Kidney epithelial cell (primary cell): ENCODE measurements around the gene SND1. TPM values are rescaled to one million over a fixed set of nuclear protein-coding genes. Genes with fewer than 3 reads are reported as not detected.

Experiments
- DNase-seq: peaks from one replicate; pipeline ENCODE4 v3.0.0-alpha.2; 2010; ENCODE audit warnings: low read depth
- H3K27me3 ChIP-seq: 2 replicates; pipeline ENCODE4 v1.6.0; 2011; ENCODE audit warnings: low read length; ENCODE audit not compliant: control insufficient read depth, insufficient read depth
- H3K36me3 ChIP-seq: 2 replicates; pipeline ENCODE4 v1.5.1; 2011; ENCODE audit warnings: low read length; ENCODE audit not compliant: control insufficient read depth, insufficient read depth
- H3K4me3 ChIP-seq: 2 replicates; pipeline ENCODE4 v1.5.1; 2011; ENCODE audit warnings: low read depth, mild to moderate bottlenecking, control low read depth, low read length
- total RNA-seq: library from RNA; depleted of rRNA; stranded (reverse); fragments of >200 nt; gene quantifications from 2 replicates; pipeline ENCODE4 v1.2.3, GENCODE V29; 2015
- TF ChIP-seq, protein P1 (sequence below): IDR thresholded peaks from 2 replicates; pipeline ENCODE4 v1.5.1; 2011; ENCODE audit warnings: mild to moderate bottlenecking, moderate library complexity, low read length, control low read depth, inconsistent platforms; ENCODE audit not compliant: insufficient read depth, poor library complexity, severe bottlenecking

The SND1 gene
- total RNA-seq, 1 donor from 2014 or later, result 257 TPM

DNA sequence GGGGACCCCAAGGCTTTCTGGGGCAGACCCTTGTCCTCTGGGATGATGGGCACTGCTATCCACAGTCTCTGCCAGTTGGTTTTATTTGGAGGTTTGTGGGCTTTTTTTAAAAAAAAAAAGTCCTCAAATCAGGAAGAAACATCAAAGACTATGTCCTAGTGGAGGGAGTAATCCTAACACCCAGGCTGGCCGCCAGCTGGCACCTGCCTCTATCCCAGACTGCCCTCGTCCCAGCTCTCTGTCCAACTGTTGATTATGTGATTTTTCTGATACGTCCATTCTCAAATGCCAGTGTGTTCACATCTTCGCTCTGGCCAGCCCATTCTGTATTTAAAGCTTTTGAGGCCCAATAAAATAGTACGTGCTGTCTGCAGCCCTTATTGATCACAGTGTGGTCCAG, 440.2 kb downstream of the SND1 start:
- Histone ChIP-seq H3K36me3 (peaks cover 4% of the 10 kb centered on the region), H3K27me3 (no peaks in the 10 kb centered on the region), H3K4me3 (no peak overlapping the region)
- TF ChIP-seq, protein P1, sequence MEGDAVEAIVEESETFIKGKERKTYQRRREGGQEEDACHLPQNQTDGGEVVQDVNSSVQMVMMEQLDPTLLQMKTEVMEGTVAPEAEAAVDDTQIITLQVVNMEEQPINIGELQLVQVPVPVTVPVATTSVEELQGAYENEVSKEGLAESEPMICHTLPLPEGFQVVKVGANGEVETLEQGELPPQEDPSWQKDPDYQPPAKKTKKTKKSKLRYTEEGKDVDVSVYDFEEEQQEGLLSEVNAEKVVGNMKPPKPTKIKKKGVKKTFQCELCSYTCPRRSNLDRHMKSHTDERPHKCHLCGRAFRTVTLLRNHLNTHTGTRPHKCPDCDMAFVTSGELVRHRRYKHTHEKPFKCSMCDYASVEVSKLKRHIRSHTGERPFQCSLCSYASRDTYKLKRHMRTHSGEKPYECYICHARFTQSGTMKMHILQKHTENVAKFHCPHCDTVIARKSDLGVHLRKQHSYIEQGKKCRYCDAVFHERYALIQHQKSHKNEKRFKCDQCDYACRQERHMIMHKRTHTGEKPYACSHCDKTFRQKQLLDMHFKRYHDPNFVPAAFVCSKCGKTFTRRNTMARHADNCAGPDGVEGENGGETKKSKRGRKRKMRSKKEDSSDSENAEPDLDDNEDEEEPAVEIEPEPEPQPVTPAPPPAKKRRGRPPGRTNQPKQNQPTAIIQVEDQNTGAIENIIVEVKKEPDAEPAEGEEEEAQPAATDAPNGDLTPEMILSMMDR, result no peak
- no peak for DNase-seq

DNA sequence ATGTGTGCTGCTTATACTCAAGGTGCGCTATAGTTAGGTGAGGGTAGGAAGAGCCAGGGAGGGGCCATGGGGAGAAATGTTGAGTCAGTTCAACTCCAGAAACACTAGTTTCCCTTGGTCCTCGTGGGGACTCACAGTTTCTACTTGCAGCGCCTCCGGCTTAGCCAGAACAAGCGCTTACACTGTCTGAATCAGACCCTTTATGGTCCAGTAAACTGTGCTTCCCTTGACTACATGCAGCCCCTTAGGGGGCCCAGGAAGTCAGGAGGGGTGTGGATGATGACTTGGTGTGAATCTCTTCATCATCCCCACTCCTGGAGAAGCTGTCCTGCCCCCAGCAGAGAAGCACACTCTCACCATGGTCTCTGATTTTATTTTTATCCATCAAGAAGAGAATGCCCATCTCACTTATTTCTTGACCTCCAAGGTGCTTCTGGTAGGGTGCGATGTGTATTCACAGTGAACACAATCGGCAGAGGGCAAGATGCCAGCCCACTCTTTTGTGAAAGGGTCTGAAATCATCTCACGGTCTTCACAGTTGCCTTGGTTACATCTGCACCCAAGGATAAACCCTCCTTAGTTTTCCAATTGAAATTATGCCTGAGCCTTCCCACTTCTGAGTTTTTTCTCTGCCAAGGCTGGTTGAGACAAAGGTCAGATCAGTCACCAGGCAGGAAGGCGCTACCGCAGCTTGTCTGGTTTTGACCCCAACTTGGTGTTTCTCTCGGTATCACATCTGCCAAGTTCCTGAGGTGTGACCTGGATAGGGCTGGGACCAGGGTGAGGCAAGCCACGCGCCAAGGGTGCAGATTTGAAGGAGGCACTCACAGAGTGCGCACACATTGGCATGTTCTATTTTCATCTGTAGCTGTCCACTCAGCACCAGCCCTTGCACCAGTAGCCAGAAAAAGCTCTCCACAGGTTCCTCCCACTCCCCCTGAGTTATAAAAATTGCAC, 441.9 kb downstream of the SND1 start:
- Histone ChIP-seq H3K4me3 (no peak overlapping the region), H3K27me3 (no peaks in the 10 kb centered on the region), H3K36me3 (peaks cover 4% of the 10 kb centered on the region)
- DNase-seq, result no peak
- TF ChIP-seq, protein P1, result no peak

DNA sequence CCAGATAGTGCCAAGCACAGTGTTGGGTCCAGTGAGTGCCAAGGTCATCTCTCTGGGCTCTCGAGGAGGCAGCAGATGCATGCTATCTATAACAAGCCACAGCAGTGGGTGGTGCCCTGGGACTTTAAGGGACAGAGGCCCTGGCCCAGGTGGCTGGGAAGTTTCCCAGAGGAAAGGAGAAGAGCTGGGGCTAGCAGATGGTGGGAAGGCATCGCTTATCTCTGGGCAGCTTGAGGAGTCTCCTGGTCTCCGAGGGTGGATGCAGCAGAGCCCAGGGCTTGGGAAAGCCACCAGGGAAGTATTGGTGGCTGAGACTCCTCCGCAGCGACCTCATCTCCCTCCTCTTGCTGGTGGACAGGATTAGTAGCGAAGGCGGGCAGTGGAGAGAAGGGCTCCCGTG, 442.7 kb downstream of the SND1 start:
- DNase-seq, result no peak
- H3K4me3 ChIP-seq, result no peak overlapping the region
- no peaks in the 10 kb centered on the region for H3K27me3 ChIP-seq
- peaks cover 4% of the 10 kb centered on the region for H3K36me3 ChIP-seq
- TF ChIP-seq, protein P1, result no peak

DNA sequence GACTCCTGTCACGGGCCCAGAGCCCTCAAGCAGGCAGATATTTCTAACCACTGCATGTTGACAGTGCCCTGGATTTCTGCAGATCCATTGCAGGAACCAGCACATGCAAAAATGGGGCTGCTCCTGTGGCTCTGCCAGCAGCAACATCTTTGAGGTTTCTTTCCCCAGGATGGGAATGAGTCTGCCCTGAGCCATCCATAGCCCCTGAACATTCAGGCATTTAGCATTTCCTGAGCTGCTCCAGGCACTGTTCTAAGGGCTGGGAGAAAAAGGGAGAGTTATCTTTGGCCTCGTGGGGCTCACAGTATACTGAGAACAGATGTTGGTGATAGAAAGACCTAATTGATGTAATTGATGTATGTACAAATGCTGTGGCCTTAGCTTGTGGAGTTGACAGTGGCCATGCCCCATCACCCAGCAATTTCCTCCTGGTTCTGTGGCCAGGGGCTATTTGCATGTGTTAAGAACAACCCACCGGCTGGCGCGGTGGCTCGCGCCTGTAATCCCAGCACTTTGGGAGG, 445.3 kb downstream of the SND1 start:
- DNase-seq, result no peak
- H3K27me3 ChIP-seq, result no peaks in the 10 kb centered on the region
- no peak overlapping the region for H3K4me3 ChIP-seq
- TF ChIP-seq, protein P1, result no peak
- H3K36me3 ChIP-seq, result peaks cover 1% of the 10 kb centered on the region

- TF ChIP-seq, protein P1, result no peak
- H3K27me3 ChIP-seq, result peaks cover 4% of the 10 kb centered on the region
- no peak for DNase-seq
- H3K4me3 ChIP-seq, result no peak overlapping the region
- no peaks in the 10 kb centered on the region for H3K36me3 ChIP-seq
Observed at GRCh38 chr7:128098629-128099028, 446.6 kb downstream of the SND1 start.
